HepG2 (cell line): ENCODE results near the gene ATM. TPM values are rescaled to one million over a fixed set of nuclear protein-coding genes. Genes with fewer than 3 reads are reported as not detected.
A peak's percentile ranks its signal among the peaks of the same experiment; 100 is the strongest.

ENCODE experiments used
- HMG20A ChIP-seq: IDR thresholded peaks from 2 replicates; pipeline ENCODE4 v1.6.1; 2016; ENCODE audit warnings: borderline replicate concordance
- JUND ChIP-seq: sonication (generic); formaldehyde crosslinking; IDR thresholded peaks from 2 replicates; pipeline ENCODE4 v1.8.0; 2022; ENCODE audit warnings: mild to moderate bottlenecking, missing genetic modification reagents
- MAFK ChIP-seq, 2 experiments: IDR thresholded peaks in 1 of 2; conservative IDR thresholded peaks in 1 of 2; 2 replicates each; pipeline ENCODE4 v1.6.1; 2011; ENCODE audit warnings: improper control_type of control experiment in 2 of 2, low read length in 2 of 2
- NFIC ChIP-seq: IDR thresholded peaks from 2 replicates; pipeline ENCODE4 v1.6.1; 2012; ENCODE audit warnings: mild to moderate bottlenecking, low read length, inconsistent platforms
- NR2F6 ChIP-seq, 2 experiments: IDR thresholded peaks; 2 replicates each; pipeline ENCODE4 v1.6.1; 2016; ENCODE audit warnings: antibody characterized with exemption in 1 of 2, mild to moderate bottlenecking in 1 of 2
- POGZ ChIP-seq: sonication (generic); formaldehyde crosslinking; IDR thresholded peaks from 2 replicates; pipeline ENCODE4 v1.4.0; 2020; ENCODE audit warnings: mild to moderate bottlenecking, missing genetic modification reagents
- RCOR2 ChIP-seq: IDR thresholded peaks from 2 replicates; pipeline ENCODE4 v1.6.1; 2016; ENCODE audit warnings: missing biosample characterization, missing genetic modification reagents
- U2AF2 ChIP-seq: fragments of 200-400 bp; formaldehyde crosslinking; IDR thresholded peaks from 2 replicates; pipeline ENCODE4 v1.6.1; 2017; ENCODE audit warnings: low read depth, mild to moderate bottlenecking, low read length
- ZNF546 ChIP-seq: sonication (generic); formaldehyde crosslinking; conservative IDR thresholded peaks from 2 replicates; pipeline ENCODE4 v1.8.1; 2023; ENCODE audit warnings: mild to moderate bottlenecking, missing genetic modification reagents
- polyA plus RNA-seq, 8 experiments: library from polyadenylated mRNA; depleted of rRNA in 3 of 8; stranded (reverse) in 7 of 8; unstranded in 1 of 8; fragments of >200 nt; fragmentation: Illumina TruSeq in 4 of 8; extraction: Trizol in 4 of 8; gene quantifications; 2 replicates each; pipeline versions ENCODE4 v1.2.1 to v1.2.3, GENCODE V29; 2011 to 2016; ENCODE audit warnings: low read depth in 4 of 8, missing spikeins in 1 of 8, mixed read lengths in 1 of 8; ENCODE audit not compliant: insufficient read depth in 1 of 8
- total RNA-seq, 5 experiments: library from RNA; depleted of rRNA; stranded (reverse); fragments of >200 nt; fragmentation: Illumina TruSeq; extraction: Trizol; gene quantifications; 2 replicates each; pipeline ENCODE4 v1.2.3, GENCODE V29; 2016; ENCODE audit warnings: low read depth in 1 of 5
- TF ChIP-seq, protein P1 (sequence below): sonication (generic); formaldehyde crosslinking; IDR thresholded peaks from 2 replicates; pipeline ENCODE4 v1.5.0; 2020; ENCODE audit warnings: mild to moderate bottlenecking, missing genetic modification reagents
- TF ChIP-seq, protein P2 (sequence below): IDR thresholded peaks from 2 replicates; pipeline ENCODE4 v1.4.0; 2020; ENCODE audit warnings: mild to moderate bottlenecking, missing genetic modification reagents
- TF ChIP-seq, protein P3 (sequence below): sonication (generic); formaldehyde crosslinking; IDR thresholded peaks from 2 replicates; pipeline ENCODE4 v1.4.0; 2020; ENCODE audit warnings: missing genetic modification reagents
- TF ChIP-seq, protein P4 (sequence below): IDR thresholded peaks from 2 replicates; pipeline ENCODE4 v1.6.1; 2016; ENCODE audit warnings: mild to moderate bottlenecking

Gene ATM
- total and polyA plus RNA-seq, 2 of the 13 experiments (the other 11 are each of a cell fraction or from before 2014, with no cell fraction given) = 40.0 to 71.6 TPM

DNA sequence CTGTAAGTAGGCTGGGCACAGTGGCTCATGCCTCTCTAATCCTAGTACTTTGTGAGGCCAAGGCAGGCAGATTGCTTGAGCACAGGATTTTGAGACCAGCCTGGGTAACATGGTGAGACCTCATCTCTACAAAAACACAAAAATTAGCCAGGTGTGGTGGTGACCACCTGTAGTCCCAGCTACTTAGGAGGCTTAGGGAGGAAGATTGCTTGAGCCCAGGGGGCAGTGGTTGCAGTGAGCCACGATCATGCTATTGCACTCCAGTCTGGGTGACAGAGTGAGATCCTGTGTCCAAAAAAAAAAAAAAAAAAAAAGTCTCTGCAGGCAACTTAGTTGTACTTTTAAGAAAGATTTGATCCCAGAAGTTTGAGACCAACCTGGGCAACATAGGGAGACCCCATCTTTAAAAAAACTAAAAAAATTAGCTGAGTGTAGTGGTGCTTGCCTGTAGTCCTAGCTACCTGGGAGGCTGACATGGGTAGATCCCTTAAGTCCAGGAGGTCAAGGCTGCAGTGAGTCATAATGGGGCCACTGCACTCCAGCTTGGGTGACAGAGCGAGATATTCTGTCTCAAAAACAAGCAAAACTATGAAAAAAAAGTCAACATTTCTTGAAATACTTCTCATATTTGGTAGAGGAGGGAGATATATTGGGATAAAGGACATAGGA is 10.5 kb downstream of the ATM start (continued):
- TF ChIP-seq, protein P1, sequence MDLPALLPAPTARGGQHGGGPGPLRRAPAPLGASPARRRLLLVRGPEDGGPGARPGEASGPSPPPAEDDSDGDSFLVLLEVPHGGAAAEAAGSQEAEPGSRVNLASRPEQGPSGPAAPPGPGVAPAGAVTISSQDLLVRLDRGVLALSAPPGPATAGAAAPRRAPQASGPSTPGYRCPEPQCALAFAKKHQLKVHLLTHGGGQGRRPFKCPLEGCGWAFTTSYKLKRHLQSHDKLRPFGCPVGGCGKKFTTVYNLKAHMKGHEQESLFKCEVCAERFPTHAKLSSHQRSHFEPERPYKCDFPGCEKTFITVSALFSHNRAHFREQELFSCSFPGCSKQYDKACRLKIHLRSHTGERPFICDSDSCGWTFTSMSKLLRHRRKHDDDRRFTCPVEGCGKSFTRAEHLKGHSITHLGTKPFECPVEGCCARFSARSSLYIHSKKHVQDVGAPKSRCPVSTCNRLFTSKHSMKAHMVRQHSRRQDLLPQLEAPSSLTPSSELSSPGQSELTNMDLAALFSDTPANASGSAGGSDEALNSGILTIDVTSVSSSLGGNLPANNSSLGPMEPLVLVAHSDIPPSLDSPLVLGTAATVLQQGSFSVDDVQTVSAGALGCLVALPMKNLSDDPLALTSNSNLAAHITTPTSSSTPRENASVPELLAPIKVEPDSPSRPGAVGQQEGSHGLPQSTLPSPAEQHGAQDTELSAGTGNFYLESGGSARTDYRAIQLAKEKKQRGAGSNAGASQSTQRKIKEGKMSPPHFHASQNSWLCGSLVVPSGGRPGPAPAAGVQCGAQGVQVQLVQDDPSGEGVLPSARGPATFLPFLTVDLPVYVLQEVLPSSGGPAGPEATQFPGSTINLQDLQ (CRISPR knock-in tag) = no peak
- TF ChIP-seq ZNF546 (CRISPR knock-in tag) (no peak), NR2F6 (IDR thresholded peaks at IDR 0.05) (peak; percentile 87), NR2F6 (CRISPR knock-in tag; IDR thresholded peaks at IDR 0.05) (peak; percentile 92), MAFK (conservative IDR thresholded peaks at IDR 0.05 in 1 of 2, IDR thresholded peaks at IDR 0.05 in 1 of 2; ENCODE audit: low read length in 2 of 2) (peak in 1 of 2 experiments; percentile 31; a peak in 1 of 4 replicates), JUND (CRISPR knock-in tag) (peak; percentile 96), RCOR2 (CRISPR knock-in tag) (peak; percentile 48; the same call in 1 of the 2 replicates), HMG20A (CRISPR knock-in tag) (peak; percentile 61; the same call in 1 of the 2 replicates), U2AF2 (no peak), POGZ (CRISPR knock-in tag) (peak; percentile 59; the same call in 1 of the 2 replicates), NFIC (peak; percentile 30; the same call in 1 of the 2 replicates)
- TF ChIP-seq, protein P2, sequence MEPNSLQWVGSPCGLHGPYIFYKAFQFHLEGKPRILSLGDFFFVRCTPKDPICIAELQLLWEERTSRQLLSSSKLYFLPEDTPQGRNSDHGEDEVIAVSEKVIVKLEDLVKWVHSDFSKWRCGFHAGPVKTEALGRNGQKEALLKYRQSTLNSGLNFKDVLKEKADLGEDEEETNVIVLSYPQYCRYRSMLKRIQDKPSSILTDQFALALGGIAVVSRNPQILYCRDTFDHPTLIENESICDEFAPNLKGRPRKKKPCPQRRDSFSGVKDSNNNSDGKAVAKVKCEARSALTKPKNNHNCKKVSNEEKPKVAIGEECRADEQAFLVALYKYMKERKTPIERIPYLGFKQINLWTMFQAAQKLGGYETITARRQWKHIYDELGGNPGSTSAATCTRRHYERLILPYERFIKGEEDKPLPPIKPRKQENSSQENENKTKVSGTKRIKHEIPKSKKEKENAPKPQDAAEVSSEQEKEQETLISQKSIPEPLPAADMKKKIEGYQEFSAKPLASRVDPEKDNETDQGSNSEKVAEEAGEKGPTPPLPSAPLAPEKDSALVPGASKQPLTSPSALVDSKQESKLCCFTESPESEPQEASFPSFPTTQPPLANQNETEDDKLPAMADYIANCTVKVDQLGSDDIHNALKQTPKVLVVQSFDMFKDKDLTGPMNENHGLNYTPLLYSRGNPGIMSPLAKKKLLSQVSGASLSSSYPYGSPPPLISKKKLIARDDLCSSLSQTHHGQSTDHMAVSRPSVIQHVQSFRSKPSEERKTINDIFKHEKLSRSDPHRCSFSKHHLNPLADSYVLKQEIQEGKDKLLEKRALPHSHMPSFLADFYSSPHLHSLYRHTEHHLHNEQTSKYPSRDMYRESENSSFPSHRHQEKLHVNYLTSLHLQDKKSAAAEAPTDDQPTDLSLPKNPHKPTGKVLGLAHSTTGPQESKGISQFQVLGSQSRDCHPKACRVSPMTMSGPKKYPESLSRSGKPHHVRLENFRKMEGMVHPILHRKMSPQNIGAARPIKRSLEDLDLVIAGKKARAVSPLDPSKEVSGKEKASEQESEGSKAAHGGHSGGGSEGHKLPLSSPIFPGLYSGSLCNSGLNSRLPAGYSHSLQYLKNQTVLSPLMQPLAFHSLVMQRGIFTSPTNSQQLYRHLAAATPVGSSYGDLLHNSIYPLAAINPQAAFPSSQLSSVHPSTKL (CRISPR knock-in tag) = peak; percentile 90
- TF ChIP-seq, protein P3, sequence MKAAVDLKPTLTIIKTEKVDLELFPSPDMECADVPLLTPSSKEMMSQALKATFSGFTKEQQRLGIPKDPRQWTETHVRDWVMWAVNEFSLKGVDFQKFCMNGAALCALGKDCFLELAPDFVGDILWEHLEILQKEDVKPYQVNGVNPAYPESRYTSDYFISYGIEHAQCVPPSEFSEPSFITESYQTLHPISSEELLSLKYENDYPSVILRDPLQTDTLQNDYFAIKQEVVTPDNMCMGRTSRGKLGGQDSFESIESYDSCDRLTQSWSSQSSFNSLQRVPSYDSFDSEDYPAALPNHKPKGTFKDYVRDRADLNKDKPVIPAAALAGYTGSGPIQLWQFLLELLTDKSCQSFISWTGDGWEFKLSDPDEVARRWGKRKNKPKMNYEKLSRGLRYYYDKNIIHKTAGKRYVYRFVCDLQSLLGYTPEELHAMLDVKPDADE (CRISPR knock-in tag) = no peak
- TF ChIP-seq, protein P4, sequence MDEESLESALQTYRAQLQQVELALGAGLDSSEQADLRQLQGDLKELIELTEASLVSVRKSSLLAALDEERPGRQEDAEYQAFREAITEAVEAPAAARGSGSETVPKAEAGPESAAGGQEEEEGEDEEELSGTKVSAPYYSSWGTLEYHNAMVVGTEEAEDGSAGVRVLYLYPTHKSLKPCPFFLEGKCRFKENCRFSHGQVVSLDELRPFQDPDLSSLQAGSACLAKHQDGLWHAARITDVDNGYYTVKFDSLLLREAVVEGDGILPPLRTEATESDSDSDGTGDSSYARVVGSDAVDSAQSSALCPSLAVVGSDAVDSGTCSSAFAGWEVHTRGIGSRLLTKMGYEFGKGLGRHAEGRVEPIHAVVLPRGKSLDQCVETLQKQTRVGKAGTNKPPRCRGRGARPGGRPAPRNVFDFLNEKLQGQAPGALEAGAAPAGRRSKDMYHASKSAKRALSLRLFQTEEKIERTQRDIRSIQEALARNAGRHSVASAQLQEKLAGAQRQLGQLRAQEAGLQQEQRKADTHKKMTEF (CRISPR knock-in tag) = peak; percentile 54; the same call in 1 of the 2 replicates
- TF ChIP-seq, all 625 proteins: peak for 60
